Endothelial cell of umbilical vein (primary cell): ENCODE results near the gene PEX16.
A peak's percentile ranks its signal among the peaks of the same experiment; 100 is the strongest.

Source experiments
- CTCF ChIP-seq, 2 donors: IDR thresholded peaks; 1 replicate in 1 of 2; 2 replicates in 1 of 2; pipeline ENCODE4 v1.5.1; 2011; ENCODE audit warnings: low read length in 2 of 2, mild to moderate bottlenecking in 2 of 2, moderate library complexity in 2 of 2, control low read depth in 1 of 2, inconsistent platforms in 1 of 2, low read depth in 1 of 2; ENCODE audit not compliant: insufficient read depth in 1 of 2; ENCODE audit errors: extremely low read depth in 1 of 2
- POLR2AphosphoS5 ChIP-seq: IDR thresholded peaks from 2 replicates; pipeline ENCODE4 v1.6.1; 2012; ENCODE audit warnings: low read depth, mild to moderate bottlenecking, control low read depth, low read length, moderate library complexity; ENCODE audit not compliant: insufficient read depth

- TF ChIP-seq CTCF (IDR thresholded peaks at IDR 0.05; ENCODE audit: extremely low read depth in 1 of 2, insufficient read depth in 1 of 2, low read depth in 1 of 2, low read length in 2 of 2): no peak
- TF ChIP-seq POLR2AphosphoS5: peak; percentile 47
These were observed 759 bp upstream of the PEX16 start for GRCh38 chr11:45918331-45918941.
